Mesenteric fat pad (tissue), 1 donor: ENCODE results near the gene CIROP. TPM values are rescaled to one million over a fixed set of nuclear protein-coding genes. Genes with fewer than 3 reads are reported as not detected.

Experiments
- DNase-seq: peaks from one replicate; pipeline ENCODE4 v3.0.0-alpha.2; 2020; ENCODE audit warnings: low spot score
- total RNA-seq: library from RNA; stranded (reverse); fragmentation: NEBNext Ultra II Directional; extraction: Animal tissue kit (Norgen Biotek cat#: 25700); gene quantifications from one replicate; pipeline ENCODE4 v1.2.1, GENCODE V29; 2021
- donor health status: DM: yes; HTN: yes; CAD: no.

CIROP gene
- total RNA-seq, 1 donor from 2014 or later, result not detected

DNA sequence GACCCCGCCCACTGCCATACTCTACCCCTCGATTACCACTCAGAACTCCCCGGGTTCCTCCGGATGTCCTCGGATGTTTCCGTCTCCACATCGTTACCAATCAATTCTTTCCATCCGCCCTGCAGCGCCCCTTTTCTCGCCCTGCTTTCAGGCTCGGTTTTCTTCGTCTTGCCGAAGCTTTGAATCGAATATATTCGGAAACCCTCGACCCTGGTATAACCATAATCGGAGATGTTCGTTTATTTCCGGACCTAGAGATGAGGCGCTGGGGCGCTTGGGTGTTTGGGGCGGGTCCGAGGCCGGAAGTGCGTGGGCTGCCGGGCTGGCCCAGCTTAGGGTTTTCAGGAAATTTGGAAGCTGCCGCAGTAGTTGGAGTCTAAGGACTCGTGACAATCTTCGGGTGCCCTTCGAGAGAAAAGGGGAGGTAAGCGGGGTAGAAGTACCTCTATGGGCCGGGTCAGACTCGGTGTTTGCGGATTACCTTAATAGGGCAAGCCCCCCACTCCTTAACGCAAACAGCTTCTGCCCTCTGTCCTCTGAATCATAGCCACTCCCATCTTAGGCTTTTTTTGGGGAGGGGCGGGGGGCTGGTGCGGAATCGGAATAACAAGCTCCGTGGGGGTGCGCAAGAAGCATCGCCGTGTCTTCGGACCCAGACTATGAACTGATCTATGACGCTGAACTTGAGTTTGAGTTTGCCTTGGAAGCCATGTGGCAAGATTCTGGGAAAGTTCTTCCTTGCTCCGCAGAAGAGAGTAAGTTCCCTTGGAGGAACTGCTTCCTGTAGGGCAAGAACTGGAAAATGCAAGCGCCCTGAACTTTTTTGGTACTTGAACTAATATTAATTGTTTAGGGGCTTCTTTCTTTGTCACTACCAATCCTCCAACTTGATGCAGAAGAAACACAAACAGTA, 9.3 kb downstream of the CIROP start, which contains the start of gene C14orf119:
TSS of gene C14orf119 (plus strand) at position 310 of the 913 bp plus-strand sequence. CDS start 2,154 bp downstream, outside the sequence.
- DNase-seq, result peak; percentile 95

DNA sequence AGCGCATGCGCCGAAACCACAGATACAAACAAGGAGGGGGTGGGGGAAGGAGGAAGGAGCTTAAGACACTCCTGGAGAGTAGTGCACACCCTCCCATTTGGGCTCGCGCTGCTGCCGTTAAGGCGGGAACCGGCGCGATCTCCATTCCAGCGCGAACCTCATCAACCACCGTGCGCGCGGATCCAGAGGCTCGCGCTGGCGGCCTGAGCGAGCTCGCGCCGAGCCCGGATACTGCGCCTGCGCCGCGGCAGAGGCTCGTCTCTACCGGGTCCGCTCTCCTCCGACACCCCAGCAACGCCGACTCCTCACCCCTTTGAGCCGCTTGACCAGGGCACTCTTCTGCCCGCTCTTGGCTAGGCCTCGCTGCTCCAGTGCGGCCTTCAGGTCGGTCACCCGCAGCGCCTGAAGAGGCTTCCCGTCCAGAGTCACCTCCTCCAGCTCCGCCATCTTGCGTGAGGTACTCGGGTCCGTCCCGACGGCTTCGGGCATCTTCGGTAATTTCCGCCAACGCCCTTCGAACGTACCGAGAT, 10.1 kb downstream of the CIROP start, which contains the start of gene ACIN1:
TSS of gene ACIN1 (minus strand) at position 471 of the 530 bp plus-strand sequence. CDS start at position 447, 24 bp downstream.
- DNase-seq, result peak; percentile 99

DNA sequence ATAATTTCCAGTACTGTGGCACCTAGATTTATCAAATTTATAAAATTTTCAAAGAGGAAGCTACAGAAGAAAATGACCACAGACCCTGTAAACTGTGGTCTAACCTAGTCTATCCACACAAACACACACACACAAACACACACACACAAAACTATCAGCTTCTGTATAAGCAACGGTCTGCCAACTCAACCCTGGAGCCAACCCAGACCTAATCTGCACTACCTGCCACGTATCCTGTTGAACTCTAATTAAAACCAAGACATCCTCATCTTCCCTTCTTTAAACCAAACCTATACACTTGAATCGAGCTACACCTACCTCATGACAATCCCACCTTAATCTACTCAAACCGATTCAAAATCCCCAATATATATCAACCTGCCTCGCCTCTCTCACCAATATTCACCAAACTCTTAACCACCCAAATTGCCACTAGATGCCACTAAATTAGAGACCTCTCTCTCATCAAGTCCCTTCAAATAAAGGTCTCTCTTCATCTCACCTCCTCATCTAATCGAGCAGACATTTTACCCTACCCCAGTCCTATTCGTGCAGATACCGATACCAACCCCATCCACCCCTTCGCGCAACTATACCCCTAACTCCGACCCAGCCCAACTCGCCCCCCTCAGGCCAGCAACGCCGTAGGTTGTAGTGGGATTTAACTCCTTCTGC, 10.7 kb downstream of the CIROP start:
- DNase-seq, result no peak

DNA sequence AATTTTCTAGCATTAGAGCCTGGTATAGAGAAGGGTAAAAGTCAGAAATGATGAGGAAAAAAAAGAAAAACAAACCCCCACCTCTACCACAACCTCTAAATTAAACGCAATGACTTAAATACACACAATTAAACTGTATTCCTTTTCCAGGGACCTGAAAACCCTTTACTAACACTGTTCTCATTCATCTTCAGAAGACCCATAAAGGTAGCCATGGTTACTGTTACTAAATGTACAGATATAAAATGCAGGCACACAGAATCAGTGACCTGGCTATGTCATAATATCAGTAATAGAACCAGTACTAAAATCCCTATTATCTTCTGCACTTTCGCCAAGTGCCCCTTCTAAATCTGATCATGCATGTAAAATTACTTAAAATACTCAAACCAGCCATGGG, 11.3 kb downstream of the CIROP start:
- no peak for DNase-seq

DNA sequence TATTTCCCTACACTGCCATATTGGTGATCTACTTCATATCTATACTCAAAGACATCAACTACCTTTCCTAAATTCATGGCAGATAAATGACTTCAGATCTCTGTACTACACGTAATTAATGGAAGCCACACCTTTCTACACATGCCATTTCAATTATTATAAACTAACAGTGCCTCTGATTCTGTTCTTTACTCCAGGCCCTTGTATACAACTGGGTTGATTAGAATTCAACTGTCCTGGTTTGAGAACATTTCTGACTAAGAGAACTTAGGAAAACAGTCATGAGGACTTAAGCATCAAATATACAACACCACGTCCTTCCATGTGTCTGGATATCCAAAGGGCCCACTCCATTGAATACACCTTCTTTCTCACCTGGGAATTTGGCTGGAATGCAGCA, 11.7 kb downstream of the CIROP start:
- no peak for DNase-seq

DNA sequence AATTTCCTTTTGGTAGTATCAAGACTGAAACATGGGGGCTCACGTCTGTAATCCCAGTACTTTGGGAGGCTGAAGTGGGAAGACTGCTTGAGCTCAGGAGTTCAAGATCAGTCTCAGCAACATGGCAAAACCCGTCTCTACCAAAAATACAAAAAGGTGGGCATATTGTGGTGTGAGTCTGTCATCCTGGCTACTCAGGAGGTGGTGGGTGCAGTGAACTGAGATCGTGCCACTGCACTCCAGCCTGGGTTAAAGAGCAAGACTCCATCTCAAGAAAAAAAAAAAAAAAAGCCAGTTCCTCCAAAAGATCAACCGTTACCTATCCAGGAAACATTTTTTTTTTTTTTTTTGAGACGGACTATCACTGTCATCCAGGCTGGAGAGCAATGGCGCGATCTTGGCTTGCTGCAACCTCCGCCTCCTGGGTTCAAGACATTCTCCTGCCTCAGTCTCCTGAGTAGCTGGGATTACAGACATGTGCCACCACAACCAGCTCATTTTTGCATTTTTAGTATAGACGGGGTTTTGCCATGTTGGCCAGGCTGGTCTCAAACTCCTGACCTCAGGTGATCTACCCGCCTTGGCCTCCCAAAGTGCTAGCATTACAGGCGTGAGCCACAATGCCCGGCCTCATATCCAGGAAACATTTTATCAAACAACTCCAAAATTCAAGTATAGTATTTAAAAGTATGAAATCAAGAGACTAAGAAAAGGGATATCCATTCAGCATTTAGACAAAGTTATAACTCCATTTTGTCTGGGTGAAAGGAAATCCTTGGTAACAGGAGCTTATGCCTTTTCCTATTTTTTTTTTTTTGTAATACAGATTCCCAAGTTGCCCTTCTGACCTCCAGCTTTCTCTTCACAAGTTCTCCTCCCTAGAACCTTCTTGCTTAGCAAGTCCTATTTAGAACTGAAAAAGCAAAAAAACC, 13.2 kb downstream of the CIROP start:
- no peak for DNase-seq

GRCh38 chr14:23090254-23090636, 14.5 kb downstream of the CIROP start:
- DNase-seq, result no peak

GRCh38 chr14:23089498-23090253, 15.1 kb downstream of the CIROP start:
- DNase-seq, result no peak

GRCh38 chr14:23086565-23086964, 18.2 kb downstream of the CIROP start:
- no peak for DNase-seq

DNA sequence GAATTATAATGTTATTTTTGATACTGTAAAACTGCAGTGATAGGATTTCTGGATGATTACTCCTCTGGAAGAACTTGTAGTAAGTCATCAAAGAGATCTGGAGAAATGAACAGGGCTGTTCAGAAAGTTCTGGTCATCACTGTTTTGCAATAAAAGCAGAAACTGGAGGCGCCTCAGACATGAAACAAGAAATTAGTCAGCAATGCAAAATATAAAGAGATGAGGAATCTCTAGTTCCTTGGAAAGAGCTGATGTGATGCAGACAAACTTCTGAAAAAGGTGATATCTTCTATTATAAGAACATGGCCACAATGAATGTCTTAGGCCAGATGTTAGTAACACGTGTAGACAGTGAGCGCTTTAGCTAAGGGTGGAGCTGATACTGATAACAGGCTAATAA, 19.3 kb downstream of the CIROP start:
- no peak for DNase-seq

DNA sequence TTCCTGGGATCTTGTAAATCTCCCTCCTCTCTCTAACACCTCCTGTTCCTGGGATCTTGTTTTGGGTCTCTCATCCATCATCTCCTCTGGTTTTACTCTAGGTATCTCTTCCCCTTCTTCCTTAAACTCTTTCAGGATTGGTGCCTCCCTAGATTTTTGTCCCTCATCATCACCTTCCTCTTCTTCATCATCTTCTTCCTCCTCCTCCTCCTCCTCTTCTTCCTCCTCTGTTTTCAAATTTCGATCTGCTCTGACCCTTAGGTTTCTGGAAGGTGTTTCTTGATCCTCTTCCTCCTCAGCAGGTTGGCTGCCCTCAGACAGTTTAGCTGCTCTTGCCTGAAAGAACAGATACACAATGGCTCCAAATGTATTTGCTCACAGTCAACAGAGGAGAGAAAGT, 24.3 kb downstream of the CIROP start:
- DNase-seq, result no peak

DNA sequence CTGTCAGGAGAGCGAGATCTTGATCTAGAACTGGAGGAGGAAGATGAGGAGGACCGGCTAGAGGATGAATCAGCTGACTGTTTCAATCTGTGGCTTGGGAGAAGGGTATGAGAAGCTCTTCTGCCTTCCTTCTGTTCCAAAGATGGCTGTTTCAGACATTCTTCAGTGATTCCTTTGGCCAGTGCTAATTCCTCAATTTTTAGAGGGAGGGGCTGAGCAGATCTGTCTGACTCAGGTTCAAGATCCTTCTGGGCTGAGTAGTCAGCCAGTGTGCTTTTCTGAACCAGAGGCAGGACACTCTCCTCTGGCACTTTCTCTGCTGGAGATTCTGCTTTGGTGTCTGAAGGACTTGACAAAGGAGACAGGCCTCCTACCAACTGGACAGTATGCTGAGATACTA, 25.1 kb downstream of the CIROP start:
- DNase-seq, result no peak

DNA sequence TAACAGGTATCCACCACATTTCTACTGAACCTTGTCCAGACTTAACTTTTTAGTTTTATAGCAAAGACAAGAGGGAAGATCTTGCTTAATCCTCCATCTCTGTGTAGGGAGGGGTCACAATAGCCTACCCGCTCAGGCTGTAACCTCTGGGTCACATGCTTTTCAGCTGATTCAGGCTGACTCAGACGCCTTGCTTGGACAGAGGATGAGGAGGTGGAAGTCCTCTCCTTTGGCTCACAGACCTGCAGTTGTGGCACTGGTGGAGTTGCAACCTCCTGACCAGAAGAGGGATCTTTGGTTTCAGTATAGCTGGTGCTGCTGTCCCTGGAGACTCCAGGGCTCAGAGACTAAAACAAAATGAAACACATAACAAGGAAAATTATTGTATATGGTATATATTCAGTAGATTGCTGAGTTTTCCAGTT, 26.1 kb downstream of the CIROP start:
- DNase-seq, result peak; percentile 88

DNA sequence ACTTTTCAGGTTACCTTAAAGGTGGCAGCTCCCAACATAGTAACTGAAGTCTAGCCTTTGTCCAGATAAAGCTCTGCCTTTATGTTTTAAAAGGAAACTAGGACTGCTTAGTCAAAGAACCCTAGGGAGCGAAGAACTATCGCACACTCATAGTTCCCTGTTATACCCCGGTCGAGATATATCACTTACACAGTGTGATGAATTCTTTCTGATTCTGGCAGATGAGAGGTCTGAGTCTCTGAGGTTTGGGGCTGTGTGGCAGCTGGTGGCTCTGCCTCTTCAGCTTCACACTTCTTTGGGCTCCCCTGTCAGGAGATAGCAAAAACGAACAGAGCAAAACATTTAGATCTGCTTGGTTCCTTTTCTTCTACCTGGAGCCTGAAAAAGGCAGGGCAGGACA, 26.8 kb downstream of the CIROP start:
- DNase-seq, result no peak

DNA sequence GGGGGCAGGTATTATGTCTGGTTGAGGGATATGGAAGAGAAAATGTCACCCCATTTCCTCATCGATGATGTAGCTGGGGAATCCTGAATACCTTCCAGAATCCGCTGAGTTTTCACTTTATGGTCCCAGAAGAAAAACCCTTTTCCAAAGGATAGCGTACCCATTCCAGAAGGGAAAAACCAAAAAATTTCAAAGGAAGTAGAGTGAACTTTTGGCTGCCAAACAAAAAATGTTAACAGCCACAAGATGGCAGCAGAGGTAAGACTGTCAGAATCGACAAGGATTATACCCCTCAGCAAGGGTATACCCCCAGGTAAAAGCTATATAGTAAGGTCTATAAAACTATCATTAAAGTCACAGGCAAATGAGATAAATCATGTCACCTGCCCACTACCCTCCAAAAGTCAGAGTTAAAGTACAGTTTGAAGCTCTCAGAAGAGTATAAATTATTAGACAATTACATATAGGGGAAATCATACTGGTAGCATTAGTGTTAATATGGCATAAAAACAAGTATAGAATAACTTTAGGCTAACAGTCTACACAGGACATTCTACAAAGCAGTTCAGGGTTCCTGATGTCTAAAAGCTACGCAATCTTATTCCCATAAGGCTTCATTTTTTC, 27.9 kb downstream of the CIROP start:
- DNase-seq, result no peak

GRCh38 chr14:23074906-23075305, 29.9 kb downstream of the CIROP start:
- no peak for DNase-seq

DNA sequence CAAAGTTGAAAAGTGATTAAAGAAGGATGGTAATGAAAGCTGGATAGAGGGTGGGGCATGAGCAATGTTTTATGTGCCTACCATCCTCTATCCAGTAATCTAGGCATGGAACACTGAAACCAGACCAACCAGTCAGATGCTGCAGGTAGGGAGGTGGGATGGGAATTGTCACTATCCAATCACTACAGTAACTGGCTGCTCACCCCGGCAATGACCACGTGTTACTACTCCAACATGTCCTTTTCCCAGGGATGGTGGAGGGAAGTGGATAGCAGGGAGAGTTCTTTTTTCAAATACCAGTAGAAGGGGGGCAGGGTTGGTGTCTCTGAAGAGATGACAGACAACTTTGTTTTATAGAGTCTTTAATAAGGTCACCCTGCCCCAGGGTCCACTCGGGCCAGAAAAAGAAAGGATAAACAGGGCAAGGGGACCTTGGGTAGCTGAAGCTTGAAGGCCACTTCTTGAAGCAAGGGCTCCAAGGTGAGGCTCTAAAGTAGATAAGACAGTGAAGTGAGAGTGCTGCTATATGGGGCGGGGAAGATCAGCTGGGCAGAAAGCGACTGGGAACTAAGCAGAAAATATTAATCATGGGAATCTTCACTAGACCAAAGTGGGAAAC, 32.8 kb downstream of the CIROP start:
- peak; percentile 30 for DNase-seq

- DNase-seq, result peak; percentile 90
These were observed 33.4 kb downstream of the CIROP start for GRCh38 chr14:23071244-23071920.
